GM23338 (cell line): ENCODE results near the gene BIRC7. TPM values are rescaled to one million over a fixed set of nuclear protein-coding genes. Genes with fewer than 3 reads are reported as not detected.

Source experiments
- ATAC-seq: fragments of 200-7000 bp; cut with Tn5 transposase; 3 replicates; pipeline ENCODE4 v1.9.1; 2020
- DNase-seq: peaks from one replicate; pipeline ENCODE4 v3.0.0-alpha.2; 2015; ENCODE audit warnings: low spot score
- H2AFZ ChIP-seq: fragments of 200-600 bp; sonication (generic); 2 replicates; pipeline ENCODE4 v1.8.0; 2016; ENCODE audit warnings: antibody characterized with exemption, mild to moderate bottlenecking, moderate library complexity
- H3F3A ChIP-seq: fragments of 200-600 bp; sonication (generic); replicated peaks from 2 replicates; pipeline ENCODE4 v1.8.0; 2017; ENCODE audit warnings: antibody characterized with exemption, mixed run types, low read depth
- H3K27ac ChIP-seq: fragments of 200-600 bp; sonication (generic); 2 replicates; pipeline ENCODE4 v1.6.1; 2016; ENCODE audit warnings: low read depth
- H3K27me3 ChIP-seq: fragments of 200-600 bp; sonication (generic); 2 replicates; pipeline ENCODE4 v1.8.0; 2016; ENCODE audit warnings: mild to moderate bottlenecking, mixed run types, moderate library complexity; ENCODE audit not compliant: insufficient read depth
- H3K36me3 ChIP-seq: fragments of 200-600 bp; sonication (generic); 2 replicates; pipeline ENCODE4 v1.8.0; 2016; ENCODE audit warnings: mild to moderate bottlenecking; ENCODE audit not compliant: insufficient read depth
- H3K4me1 ChIP-seq: fragments of 200-600 bp; sonication (generic); 2 replicates; pipeline ENCODE4 v1.8.0; 2016; ENCODE audit warnings: mild to moderate bottlenecking, moderate library complexity; ENCODE audit not compliant: insufficient read depth
- H3K4me2 ChIP-seq: fragments of 200-600 bp; sonication (generic); 2 replicates; pipeline ENCODE4 v1.7.1; 2017; ENCODE audit warnings: mixed run types
- H3K4me3 ChIP-seq: fragments of 200-600 bp; sonication (generic); 2 replicates; pipeline ENCODE4 v1.6.1; 2016; ENCODE audit warnings: mixed run types
- H3K79me2 ChIP-seq: fragments of 200-600 bp; sonication (generic); replicated peaks from 2 replicates; pipeline ENCODE4 v1.8.0; 2017; ENCODE audit warnings: mild to moderate bottlenecking; ENCODE audit not compliant: insufficient read depth
- H3K9me2 ChIP-seq: fragments of 200-600 bp; sonication (generic); 2 replicates; pipeline ENCODE4 v1.8.0; 2017; ENCODE audit not compliant: insufficient read depth
- H4K20me1 ChIP-seq: fragments of 200-600 bp; sonication (generic); replicated peaks from 2 replicates; pipeline ENCODE4 v1.8.0; 2017; ENCODE audit warnings: mild to moderate bottlenecking; ENCODE audit not compliant: insufficient read depth
- H3K27ac Mint-ChIP-seq: 2 replicates; pipeline ENCODE4 v1.8.0; 2020; ENCODE audit warnings: inconsistent platforms, mild to moderate bottlenecking, moderate library complexity, mixed read lengths
- H3K27me3 Mint-ChIP-seq: 3 replicates; pipeline ENCODE4 v1.8.0; 2022; ENCODE audit warnings: low read depth, mild to moderate bottlenecking, moderate library complexity, mixed read lengths, inconsistent platforms; ENCODE audit not compliant: insufficient read depth, poor library complexity
- H3K36me3 Mint-ChIP-seq: 3 replicates; pipeline ENCODE4 v1.8.0; 2021; ENCODE audit warnings: low read depth, mild to moderate bottlenecking, inconsistent platforms, moderate library complexity, mixed read lengths
- H3K4me1 Mint-ChIP-seq: 3 replicates; pipeline ENCODE4 v1.8.0; 2020; ENCODE audit warnings: mild to moderate bottlenecking, inconsistent platforms, mixed read lengths
- H3K4me3 Mint-ChIP-seq: 3 replicates; pipeline ENCODE4 v1.8.0; 2021; ENCODE audit warnings: moderate library complexity, mild to moderate bottlenecking, inconsistent platforms, mixed read lengths
- H3K9me3 Mint-ChIP-seq: 3 replicates; pipeline ENCODE4 v1.8.0; 2020; ENCODE audit warnings: moderate library complexity, mild to moderate bottlenecking, inconsistent platforms, mixed read lengths
- CREB1 ChIP-seq: fragments of 250-450 bp; sonication (Bioruptor Pico); IDR thresholded peaks from 2 replicates; pipeline ENCODE4 v1.5.0; 2020; ENCODE audit warnings: low read depth, mild to moderate bottlenecking, moderate library complexity
- CTCF ChIP-seq, 2 experiments: fragments of 200-600 bp in 1 of 2; sonication (generic) in 1 of 2; conservative IDR thresholded peaks; 2 replicates each; pipeline versions ENCODE4 v1.5.1 to v1.6.1; 2016 to 2017; ENCODE audit warnings: antibody characterized with exemption in 2 of 2, low read depth in 2 of 2, mild to moderate bottlenecking in 2 of 2, moderate library complexity in 1 of 2
- ETS1 ChIP-seq: IDR thresholded peaks from 2 replicates; pipeline ENCODE4 v1.6.1; 2016; ENCODE audit warnings: antibody characterized with exemption
- EZH2 ChIP-seq: fragments of 200-600 bp; sonication (generic); IDR thresholded peaks from one replicate; pipeline ENCODE4 v1.8.0; 2017; ENCODE audit warnings: antibody characterized with exemption, mild to moderate bottlenecking, low read depth; ENCODE audit not compliant: unreplicated experiment
- EZH2phosphoT487 ChIP-seq: fragments of 200-600 bp; sonication (generic); IDR thresholded peaks from one replicate; pipeline ENCODE4 v1.8.1; 2018; ENCODE audit warnings: antibody characterized with exemption; ENCODE audit not compliant: unreplicated experiment
- JUNB ChIP-seq: IDR thresholded peaks from one replicate; pipeline ENCODE4 v1.6.1; 2016; ENCODE audit warnings: antibody characterized with exemption; ENCODE audit not compliant: unreplicated experiment
- NANOG ChIP-seq: IDR thresholded peaks from 2 replicates; pipeline ENCODE4 v1.6.1; 2016; ENCODE audit warnings: antibody characterized with exemption, borderline replicate concordance
- POLR2AphosphoS5 ChIP-seq: IDR thresholded peaks from 2 replicates; pipeline ENCODE4 v1.6.1; 2016; ENCODE audit warnings: antibody characterized with exemption, low read depth
- REST ChIP-seq: IDR thresholded peaks from one replicate; pipeline ENCODE4 v1.6.1; 2018; ENCODE audit warnings: antibody characterized with exemption; ENCODE audit not compliant: unreplicated experiment
- STAT1 ChIP-seq: IDR thresholded peaks from one replicate; pipeline ENCODE4 v1.6.1; 2016; ENCODE audit warnings: antibody characterized with exemption; ENCODE audit not compliant: unreplicated experiment
- ZNF114 ChIP-seq: fragments of 250-450 bp; sonication (Bioruptor Pico); IDR thresholded peaks from 2 replicates; pipeline ENCODE4 v1.5.0; 2020; ENCODE audit warnings: mild to moderate bottlenecking, moderate library complexity
- ZNF331 ChIP-seq: fragments of 250-450 bp; sonication (Bioruptor Pico); IDR thresholded peaks from 2 replicates; pipeline ENCODE4 v1.5.0; 2020; ENCODE audit warnings: low read depth, mild to moderate bottlenecking, moderate library complexity
- polyA plus RNA-seq: library from polyadenylated mRNA; unstranded; fragments of >200 nt; fragmentation: Nextera tagmentation; extraction: Ambion mirVana; gene quantifications from 2 replicates; pipeline ENCODE4 v1.2.1, GENCODE V29; 2016
- total RNA-seq: library from RNA; depleted of rRNA; stranded (reverse); fragments of >200 nt; shearing (Covaris generic); gene quantifications from 2 replicates; pipeline ENCODE4 v1.2.3, GENCODE V29; 2014
- TF ChIP-seq, protein P1 (sequence below): fragments of 250-450 bp; sonication (Bioruptor Pico); IDR thresholded peaks from 2 replicates; pipeline ENCODE4 v1.5.0; 2020; ENCODE audit warnings: mild to moderate bottlenecking, moderate library complexity

The BIRC7 gene
- total and polyA plus RNA-seq, 2 experiments from 2014 or later: 0.16 to 0.24 TPM

DNA sequence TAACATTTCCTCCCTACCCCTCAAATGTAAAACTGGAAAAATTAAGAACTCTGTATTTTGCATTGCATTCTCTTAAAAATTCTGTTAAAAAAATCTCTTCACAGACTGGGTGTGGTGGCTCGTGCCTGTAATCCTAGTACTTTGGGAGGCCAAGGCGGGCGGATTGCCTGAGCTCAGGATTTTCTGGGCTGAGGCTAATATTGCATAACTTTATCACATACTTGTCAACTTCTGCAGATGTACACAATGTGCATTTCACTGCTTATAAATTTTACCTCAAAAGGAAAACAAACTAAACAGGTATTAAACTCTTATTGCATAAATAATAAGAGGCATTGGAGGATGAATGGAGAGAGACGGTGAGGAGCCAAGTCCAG is 40.9 kb upstream of the BIRC7 start:
- Histone ChIP-seq H3K79me2 (peaks cover 52% of the 10 kb centered on the region), H3K4me1 (peaks cover 11% of the 10 kb centered on the region), H4K20me1 (peaks cover 45% of the 10 kb centered on the region), H3K27ac (peak overlapping the region; percentile 32; the same call in 1 of the 2 replicates), H3K4me2 (no peak overlapping the region), H3K27me3 (no peaks in the 10 kb centered on the region), H3K4me3 (no peak overlapping the region), H2AFZ (no peak overlapping the region), H3K36me3 (peaks cover 7% of the 10 kb centered on the region; the same call in 1 of the 2 replicates), H3K9me2 (no peaks in the 10 kb centered on the region), H3F3A (0 out of 2 replicates have a peak, but pooled peaks cover 10% of the 10 kb centered on the region)
- ATAC-seq: no peak
- TF ChIP-seq CTCF (conservative IDR thresholded peaks at IDR 0.05; ENCODE audit: low read depth in 2 of 2) (no peak), STAT1 (no peak), EZH2phosphoT487 (no peak), NANOG (no peak), EZH2 (no peak), POLR2AphosphoS5 (no peak), CREB1 (CRISPR knock-in tag) (no peak), JUNB (no peak), ZNF114 (CRISPR knock-in tag) (no peak), ETS1 (no peak), REST (no peak), ZNF331 (CRISPR knock-in tag) (no peak)
- TF ChIP-seq, protein P1, sequence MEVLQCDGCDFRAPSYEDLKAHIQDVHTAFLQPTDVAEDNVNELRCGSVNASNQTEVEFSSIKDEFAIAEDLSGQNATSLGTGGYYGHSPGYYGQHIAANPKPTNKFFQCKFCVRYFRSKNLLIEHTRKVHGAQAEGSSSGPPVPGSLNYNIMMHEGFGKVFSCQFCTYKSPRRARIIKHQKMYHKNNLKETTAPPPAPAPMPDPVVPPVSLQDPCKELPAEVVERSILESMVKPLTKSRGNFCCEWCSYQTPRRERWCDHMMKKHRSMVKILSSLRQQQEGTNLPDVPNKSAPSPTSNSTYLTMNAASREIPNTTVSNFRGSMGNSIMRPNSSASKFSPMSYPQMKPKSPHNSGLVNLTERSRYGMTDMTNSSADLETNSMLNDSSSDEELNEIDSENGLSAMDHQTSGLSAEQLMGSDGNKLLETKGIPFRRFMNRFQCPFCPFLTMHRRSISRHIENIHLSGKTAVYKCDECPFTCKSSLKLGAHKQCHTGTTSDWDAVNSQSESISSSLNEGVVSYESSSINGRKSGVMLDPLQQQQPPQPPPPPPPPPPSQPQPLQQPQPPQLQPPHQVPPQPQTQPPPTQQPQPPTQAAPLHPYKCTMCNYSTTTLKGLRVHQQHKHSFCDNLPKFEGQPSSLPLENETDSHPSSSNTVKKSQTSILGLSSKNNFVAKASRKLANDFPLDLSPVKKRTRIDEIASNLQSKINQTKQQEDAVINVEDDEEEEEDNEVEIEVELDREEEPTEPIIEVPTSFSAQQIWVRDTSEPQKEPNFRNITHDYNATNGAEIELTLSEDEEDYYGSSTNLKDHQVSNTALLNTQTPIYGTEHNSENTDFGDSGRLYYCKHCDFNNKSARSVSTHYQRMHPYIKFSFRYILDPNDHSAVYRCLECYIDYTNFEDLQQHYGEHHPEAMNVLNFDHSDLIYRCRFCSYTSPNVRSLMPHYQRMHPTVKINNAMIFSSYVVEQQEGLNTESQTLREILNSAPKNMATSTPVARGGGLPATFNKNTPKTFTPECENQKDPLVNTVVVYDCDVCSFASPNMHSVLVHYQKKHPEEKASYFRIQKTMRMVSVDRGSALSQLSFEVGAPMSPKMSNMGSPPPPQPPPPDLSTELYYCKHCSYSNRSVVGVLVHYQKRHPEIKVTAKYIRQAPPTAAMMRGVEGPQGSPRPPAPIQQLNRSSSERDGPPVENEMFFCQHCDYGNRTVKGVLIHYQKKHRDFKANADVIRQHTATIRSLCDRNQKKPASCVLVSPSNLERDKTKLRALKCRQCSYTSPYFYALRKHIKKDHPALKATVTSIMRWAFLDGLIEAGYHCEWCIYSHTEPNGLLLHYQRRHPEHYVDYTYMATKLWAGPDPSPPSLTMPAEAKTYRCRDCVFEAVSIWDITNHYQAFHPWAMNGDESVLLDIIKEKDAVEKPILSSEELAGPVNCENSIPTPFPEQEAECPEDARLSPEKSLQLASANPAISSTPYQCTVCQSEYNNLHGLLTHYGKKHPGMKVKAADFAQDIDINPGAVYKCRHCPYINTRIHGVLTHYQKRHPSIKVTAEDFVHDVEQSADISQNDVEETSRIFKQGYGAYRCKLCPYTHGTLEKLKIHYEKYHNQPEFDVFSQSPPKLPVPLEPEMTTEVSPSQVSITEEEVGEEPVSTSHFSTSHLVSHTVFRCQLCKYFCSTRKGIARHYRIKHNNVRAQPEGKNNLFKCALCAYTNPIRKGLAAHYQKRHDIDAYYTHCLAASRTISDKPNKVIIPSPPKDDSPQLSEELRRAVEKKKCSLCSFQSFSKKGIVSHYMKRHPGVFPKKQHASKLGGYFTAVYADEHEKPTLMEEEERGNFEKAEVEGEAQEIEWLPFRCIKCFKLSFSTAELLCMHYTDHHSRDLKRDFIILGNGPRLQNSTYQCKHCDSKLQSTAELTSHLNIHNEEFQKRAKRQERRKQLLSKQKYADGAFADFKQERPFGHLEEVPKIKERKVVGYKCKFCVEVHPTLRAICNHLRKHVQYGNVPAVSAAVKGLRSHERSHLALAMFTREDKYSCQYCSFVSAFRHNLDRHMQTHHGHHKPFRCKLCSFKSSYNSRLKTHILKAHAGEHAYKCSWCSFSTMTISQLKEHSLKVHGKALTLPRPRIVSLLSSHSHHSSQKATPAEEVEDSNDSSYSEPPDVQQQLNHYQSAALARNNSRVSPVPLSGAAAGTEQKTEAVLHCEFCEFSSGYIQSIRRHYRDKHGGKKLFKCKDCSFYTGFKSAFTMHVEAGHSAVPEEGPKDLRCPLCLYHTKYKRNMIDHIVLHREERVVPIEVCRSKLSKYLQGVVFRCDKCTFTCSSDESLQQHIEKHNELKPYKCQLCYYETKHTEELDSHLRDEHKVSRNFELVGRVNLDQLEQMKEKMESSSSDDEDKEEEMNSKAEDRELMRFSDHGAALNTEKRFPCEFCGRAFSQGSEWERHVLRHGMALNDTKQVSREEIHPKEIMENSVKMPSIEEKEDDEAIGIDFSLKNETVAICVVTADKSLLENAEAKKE (CRISPR knock-in tag): no peak
- peaks cover 24% of the 10 kb centered on the region; the same call in 2 of the 3 replicates for H3K4me1 Mint-ChIP-seq
- H3K4me3 Mint-ChIP-seq: no peak overlapping the region
- no peak overlapping the region for H3K27ac Mint-ChIP-seq
- no peak for DNase-seq
- H3K27me3 Mint-ChIP-seq: peaks cover 16% of the 10 kb centered on the region
- no peaks in the 10 kb centered on the region for H3K9me3 Mint-ChIP-seq
- peaks cover 38% of the 10 kb centered on the region for H3K36me3 Mint-ChIP-seq
